ENCODE data around the gene ST8SIA6. TPM values are rescaled to one million over a fixed set of nuclear protein-coding genes. Genes with fewer than 3 reads are reported as not detected.

ST8SIA6 gene
- total RNA-seq, 1 experiment from 2014 or later = 0.14 TPM

GRCh38 chr10:17452060-17452841 is 2.1 kb downstream of the ST8SIA6 start:
- intact Hi-C loops (cut with micrococcal nuclease; ENCODE audit: unreplicated experiment) = loop anchor here (10.0 kb wide), 1 partner anchor 133 kb away; no protein-coding TSS in a partner anchor
- no peak overlapping the region for H3K27ac Mint-ChIP-seq (ENCODE audit: unreplicated experiment)
- H3K4me1 Mint-ChIP-seq (ENCODE audit: low read depth, unreplicated experiment) = no peaks in the 10 kb centered on the region
- peaks cover 39% of the 10 kb centered on the region for H3K27me3 Mint-ChIP-seq (ENCODE audit: unreplicated experiment)
- H3K4me3 Mint-ChIP-seq (ENCODE audit: low read depth, unreplicated experiment) = no peak overlapping the region
- no peak for DNase-seq
- BruUV-seq (replicated peaks) = no TSS peak
- peaks cover 13% of the 10 kb centered on the region for H3K36me3 Mint-ChIP-seq (ENCODE audit: insufficient read depth, unreplicated experiment)
- TF ChIP-seq CTCF (IDR thresholded peaks at IDR 0.05; ENCODE audit: unreplicated experiment) = no peak
- peaks cover 6% of the 10 kb centered on the region for H3K9me3 Mint-ChIP-seq (ENCODE audit: low read depth, unreplicated experiment)
- CTCF ChIA-PET = interaction anchor here (0.6 to 1.0 kb wide), 3 partner anchors 9 to 70 kb away, joined by 3 to 7 read pairs (median 3); no protein-coding TSS in a partner anchor

- Mint-ChIP-seq H3K36me3 (ENCODE audit: insufficient read depth, unreplicated experiment) (peaks cover 13% of the 10 kb centered on the region), H3K4me3 (ENCODE audit: low read depth, unreplicated experiment) (no peak overlapping the region), H3K9me3 (ENCODE audit: low read depth, unreplicated experiment) (peaks cover 6% of the 10 kb centered on the region), H3K4me1 (ENCODE audit: low read depth, unreplicated experiment) (peaks cover 10% of the 10 kb centered on the region), H3K27ac (ENCODE audit: unreplicated experiment) (no peak overlapping the region), H3K27me3 (ENCODE audit: unreplicated experiment) (peaks cover 39% of the 10 kb centered on the region)
- no TSS peak for BruUV-seq (replicated peaks)
- intact Hi-C loops (cut with micrococcal nuclease; ENCODE audit: unreplicated experiment) = loop anchor here (10.0 kb wide), 1 partner anchor 135 kb away; no protein-coding TSS in a partner anchor
- CTCF ChIA-PET = no interaction called here
- TF ChIP-seq CTCF (IDR thresholded peaks at IDR 0.05; ENCODE audit: unreplicated experiment) = no peak
- no peak for DNase-seq
These were observed 4.4 kb downstream of the ST8SIA6 start for GRCh38 chr10:17450024-17450423.

- Mint-ChIP-seq H3K27ac (ENCODE audit: unreplicated experiment) (no peak overlapping the region), H3K9me3 (ENCODE audit: low read depth, unreplicated experiment) (peaks cover 6% of the 10 kb centered on the region), H3K4me3 (ENCODE audit: low read depth, unreplicated experiment) (no peak overlapping the region), H3K4me1 (ENCODE audit: low read depth, unreplicated experiment) (peaks cover 17% of the 10 kb centered on the region), H3K27me3 (ENCODE audit: unreplicated experiment) (peaks cover 13% of the 10 kb centered on the region), H3K36me3 (ENCODE audit: insufficient read depth, unreplicated experiment) (no peaks in the 10 kb centered on the region)
- intact Hi-C loops (cut with micrococcal nuclease; ENCODE audit: unreplicated experiment) = no loop called here
- no peak for DNase-seq
- TF ChIP-seq CTCF (IDR thresholded peaks at IDR 0.05; ENCODE audit: unreplicated experiment) = no peak
- CTCF ChIA-PET = no interaction called here
- BruUV-seq (replicated peaks) = no TSS peak
These were observed 8.9 kb downstream of the ST8SIA6 start for GRCh38 chr10:17445400-17445998.

GRCh38 chr10:17444388-17444714 is 10.0 kb downstream of the ST8SIA6 start:
- H3K4me3 Mint-ChIP-seq (ENCODE audit: low read depth, unreplicated experiment) = no peak overlapping the region
- H3K27me3 Mint-ChIP-seq (ENCODE audit: unreplicated experiment) = peaks cover 2% of the 10 kb centered on the region
- no peak for DNase-seq
- no TSS peak for BruUV-seq (replicated peaks)
- peaks cover 3% of the 10 kb centered on the region for H3K9me3 Mint-ChIP-seq (ENCODE audit: low read depth, unreplicated experiment)
- no peak overlapping the region for H3K27ac Mint-ChIP-seq (ENCODE audit: unreplicated experiment)
- peaks cover 17% of the 10 kb centered on the region for H3K4me1 Mint-ChIP-seq (ENCODE audit: low read depth, unreplicated experiment)
- H3K36me3 Mint-ChIP-seq (ENCODE audit: insufficient read depth, unreplicated experiment) = no peaks in the 10 kb centered on the region
- CTCF ChIA-PET = no interaction called here
- intact Hi-C loops (cut with micrococcal nuclease; ENCODE audit: unreplicated experiment) = no loop called here
- no peak for TF ChIP-seq CTCF (IDR thresholded peaks at IDR 0.05; ENCODE audit: unreplicated experiment)
